Activated gamma-delta T cell treated with Interleukin-2 at 50 U/mL for 16 hours (primary cell): ENCODE results near the gene RAB3D.
"Not testable (repeated sequence)": the region's sequence is repeated elsewhere in the genome, so short reads cannot be mapped to it uniquely, and the experiment has no call there.

Experiments used
- DNase-seq: peaks from one replicate; pipeline ENCODE4 v3.0.0-alpha.2; 2020

Gene RAB3D

GRCh38 chr19:11338121-11338520 lies 1.3 kb downstream of the RAB3D start:
- DNase-seq: no peak

- no peak for DNase-seq
Observed at GRCh38 chr19:11337080-11337479, 2.4 kb downstream of the RAB3D start.

GRCh38 chr19:11335449-11336146 lies 3.9 kb downstream of the RAB3D start:
- no peak for DNase-seq

- DNase-seq: not testable (repeated sequence)
Observed at GRCh38 chr19:11333838-11334237, 5.6 kb downstream of the RAB3D start.

GRCh38 chr19:11332822-11333221 lies 6.6 kb downstream of the RAB3D start:
- DNase-seq: no peak

GRCh38 chr19:11331502-11331901 lies 8.0 kb downstream of the RAB3D start:
- DNase-seq: no peak

GRCh38 chr19:11330127-11330526 lies 9.3 kb downstream of the RAB3D start:
- DNase-seq: no peak

- DNase-seq: no peak
Observed at GRCh38 chr19:11325544-11325943, 13.9 kb downstream of the RAB3D start.

GRCh38 chr19:11324748-11325389 lies 14.6 kb downstream of the RAB3D start:
- DNase-seq: no peak

- DNase-seq: no peak
Observed at GRCh38 chr19:11324079-11324661, 15.3 kb downstream of the RAB3D start.

- DNase-seq: no peak
Observed at GRCh38 chr19:11323601-11324078, 15.8 kb downstream of the RAB3D start.

GRCh38 chr19:11322269-11323024 lies 17.0 kb downstream of the RAB3D start:
- DNase-seq: no peak

- DNase-seq: no peak
Observed at GRCh38 chr19:11321191-11322126, 18.0 kb downstream of the RAB3D start.

- not testable (repeated sequence) for DNase-seq
Observed at GRCh38 chr19:11320278-11320995, 19.0 kb downstream of the RAB3D start.

- no peak for DNase-seq
Observed at GRCh38 chr19:11306337-11306736, 33.1 kb downstream of the RAB3D start.

- no peak for DNase-seq
Observed at GRCh38 chr19:11304936-11305335, 34.5 kb downstream of the RAB3D start.

GRCh38 chr19:11300811-11301120 lies 38.7 kb downstream of the RAB3D start:
- no peak for DNase-seq

GRCh38 chr19:11299946-11300810 lies 39.3 kb downstream of the RAB3D start:
- no peak for DNase-seq

GRCh38 chr19:11296264-11296663 lies 43.2 kb downstream of the RAB3D start:
- DNase-seq: no peak

- no peak for DNase-seq
Observed at GRCh38 chr19:11295665-11296245, 43.7 kb downstream of the RAB3D start, which contains the start of gene TSPAN16. TSPAN16 (plus strand) TSS chr19:11296160; CDS start chr19:11296298, 138 bp downstream.
